NCI-H2171 (cell line): Measurements from ENCODE around the gene WSCD2.

Experiments used
- DNase-seq: peaks from one replicate; lab custom pipeline; 2025; lab: John Stamatoyannopoulos, UW

The WSCD2 gene

GRCh38 chr12:108166505-108166904 is 37.4 kb downstream of the WSCD2 start:
- no peak for DNase-seq

- DNase-seq = no peak
These were observed 38.9 kb downstream of the WSCD2 start for GRCh38 chr12:108167974-108168373.

- DNase-seq = no peak
These were observed 40.6 kb downstream of the WSCD2 start for GRCh38 chr12:108169708-108170107.

GRCh38 chr12:108170164-108170563 is 41.1 kb downstream of the WSCD2 start:
- DNase-seq = no peak

- DNase-seq = no peak
These were observed 42.9 kb downstream of the WSCD2 start for GRCh38 chr12:108172033-108172432.

- DNase-seq = no peak
These were observed 44.1 kb downstream of the WSCD2 start for GRCh38 chr12:108173160-108173559.

GRCh38 chr12:108173892-108174291 is 44.8 kb downstream of the WSCD2 start:
- DNase-seq = no peak

GRCh38 chr12:108174641-108175040 is 45.6 kb downstream of the WSCD2 start:
- no peak for DNase-seq

- DNase-seq = peak; percentile 39
These were observed 46.2 kb downstream of the WSCD2 start for GRCh38 chr12:108175310-108175709.

- DNase-seq = no peak
These were observed 47.2 kb downstream of the WSCD2 start for GRCh38 chr12:108176292-108176691.

- DNase-seq = no peak
These were observed 48.0 kb downstream of the WSCD2 start for GRCh38 chr12:108177131-108177530.

- DNase-seq = no peak
These were observed 50.2 kb downstream of the WSCD2 start for GRCh38 chr12:108179305-108179704.

GRCh38 chr12:108180255-108181094 is 51.4 kb downstream of the WSCD2 start:
- no peak for DNase-seq

GRCh38 chr12:108181095-108181454 is 52.0 kb downstream of the WSCD2 start:
- no peak for DNase-seq

- no peak for DNase-seq
These were observed 53.0 kb downstream of the WSCD2 start for GRCh38 chr12:108182096-108182495.

GRCh38 chr12:108185002-108185401 is 55.9 kb downstream of the WSCD2 start:
- no peak for DNase-seq

GRCh38 chr12:108187831-108188230 is 58.7 kb downstream of the WSCD2 start:
- DNase-seq = peak; percentile 10

- DNase-seq = peak; percentile 53
These were observed 61.4 kb downstream of the WSCD2 start for GRCh38 chr12:108190529-108190928.

GRCh38 chr12:108191086-108191485 is 62.0 kb downstream of the WSCD2 start:
- no peak for DNase-seq

GRCh38 chr12:108191938-108192337 is 62.9 kb downstream of the WSCD2 start:
- DNase-seq = no peak

GRCh38 chr12:108193493-108193892 is 64.4 kb downstream of the WSCD2 start:
- DNase-seq = no peak

- no peak for DNase-seq
These were observed 64.8 kb downstream of the WSCD2 start for GRCh38 chr12:108193917-108194316.

GRCh38 chr12:108194585-108194984 is 65.5 kb downstream of the WSCD2 start:
- DNase-seq = no peak

GRCh38 chr12:108196319-108196718 is 67.2 kb downstream of the WSCD2 start:
- no peak for DNase-seq
